Effector memory CD8-positive, alpha-beta T cell (primary cell): Measurements from ENCODE around the gene RASSF10.

Experiments used
- ATAC-seq: fragments of 150-1000 bp; cut with Tn5 transposase; replicated peaks from 2 replicates; pipeline ENCODE4 v1.10.0; 2021; ENCODE audit warnings: mild to moderate bottlenecking, moderate library complexity
- DNase-seq, 3 experiments: peaks; one replicate each; pipeline ENCODE4 v3.0.0; 2021
- H3K27ac Mint-ChIP-seq, 2 donors: one replicate each; pipeline ENCODE4 v1.8.0; 2022; ENCODE audit warnings: mild to moderate bottlenecking in 2 of 2, mixed read lengths in 2 of 2, moderate library complexity in 2 of 2
- H3K27me3 Mint-ChIP-seq, 2 donors: one replicate each; pipeline ENCODE4 v1.8.0; 2022; ENCODE audit warnings: mixed read lengths in 2 of 2
- H3K36me3 Mint-ChIP-seq: one replicate; pipeline ENCODE4 v1.8.0; 2022; ENCODE audit warnings: mild to moderate bottlenecking, moderate library complexity, mixed read lengths; ENCODE audit not compliant: insufficient read depth
- H3K4me1 Mint-ChIP-seq, 2 donors: one replicate each; pipeline ENCODE4 v1.8.0; 2022; ENCODE audit warnings: low read depth in 2 of 2, mixed read lengths in 2 of 2
- H3K4me3 Mint-ChIP-seq, 2 donors: one replicate each; pipeline ENCODE4 v1.8.0; 2022; ENCODE audit warnings: mild to moderate bottlenecking in 2 of 2, mixed read lengths in 2 of 2, moderate library complexity in 2 of 2
- H3K9me3 Mint-ChIP-seq, 2 donors: one replicate each; pipeline ENCODE4 v1.8.0; 2022; ENCODE audit warnings: mixed read lengths in 2 of 2

The RASSF10 gene

DNA sequence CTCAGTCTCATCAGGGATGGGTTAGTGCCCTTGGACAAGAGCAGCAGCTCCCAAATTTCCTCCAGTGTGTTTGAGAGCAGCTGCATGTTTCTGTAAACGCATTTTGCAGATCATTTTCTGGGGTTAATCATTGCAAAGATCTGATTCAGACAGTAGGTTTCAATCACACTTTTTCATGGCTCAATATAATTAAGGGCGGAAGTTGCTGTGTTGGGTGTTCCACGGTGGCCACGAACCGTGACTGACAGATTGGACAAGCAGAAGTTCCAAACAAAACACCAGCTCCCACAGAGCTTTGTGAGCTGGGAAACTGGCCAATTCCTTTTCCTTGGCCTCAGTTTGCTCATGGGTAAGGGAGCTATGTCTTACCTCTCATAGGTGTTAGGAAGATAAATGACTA, 8.4 kb upstream of the RASSF10 start:
- ATAC-seq = no peak
- H3K36me3 Mint-ChIP-seq = no peaks in the 10 kb centered on the region
- H3K9me3 Mint-ChIP-seq = no peaks in the 10 kb centered on the region
- H3K27ac Mint-ChIP-seq = no peak overlapping the region
- H3K4me3 Mint-ChIP-seq = no peak overlapping the region
- DNase-seq = no peak
- H3K4me1 Mint-ChIP-seq = no peaks in the 10 kb centered on the region
- peaks cover 45 to 68% of the 10 kb centered on the region in 2 donors for H3K27me3 Mint-ChIP-seq

DNA sequence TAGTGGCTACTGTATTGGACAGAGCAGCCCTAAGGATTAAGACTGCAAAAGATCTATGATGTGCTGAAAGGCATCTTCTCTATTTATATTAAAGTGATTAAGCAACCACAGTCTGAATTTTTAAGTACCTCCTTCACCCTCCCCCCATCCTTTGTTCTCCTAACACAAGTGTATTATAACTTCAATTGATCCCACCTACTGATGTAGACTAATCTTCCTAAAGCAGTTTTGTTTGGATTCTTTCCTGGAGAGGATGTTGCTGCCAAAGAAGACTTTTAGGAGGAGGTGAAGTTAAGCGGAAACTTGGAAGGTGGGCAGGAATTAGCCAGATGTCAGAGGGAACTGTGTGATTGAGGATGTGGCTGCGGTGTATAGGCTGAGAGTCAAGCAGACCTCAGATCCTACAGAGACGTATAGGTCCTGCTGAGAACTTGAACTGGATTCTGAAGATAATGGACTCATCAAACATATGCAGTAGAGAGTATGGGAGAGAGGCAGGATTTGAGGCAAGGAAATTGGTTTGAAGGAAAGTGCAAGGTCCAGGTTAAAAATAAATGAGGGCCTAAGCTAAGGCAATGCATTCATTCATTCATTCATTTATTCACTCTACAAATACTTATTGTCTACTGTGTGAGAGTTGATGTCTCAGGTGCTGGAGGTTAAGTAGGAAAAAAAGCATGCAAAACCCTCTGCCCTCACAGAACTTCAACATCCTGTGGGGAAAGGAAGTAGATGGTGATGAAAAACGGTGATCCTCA, 5.2 kb upstream of the RASSF10 start:
- Mint-ChIP-seq H3K4me1 (peaks cover 0 to 4% of the 10 kb centered on the region in 2 donors), H3K36me3 (no peaks in the 10 kb centered on the region), H3K27me3 (peaks cover 75 to 91% of the 10 kb centered on the region in 2 donors), H3K27ac (no peak overlapping the region), H3K9me3 (no peaks in the 10 kb centered on the region), H3K4me3 (no peak overlapping the region)
- no peak for ATAC-seq
- no peak for DNase-seq

DNA sequence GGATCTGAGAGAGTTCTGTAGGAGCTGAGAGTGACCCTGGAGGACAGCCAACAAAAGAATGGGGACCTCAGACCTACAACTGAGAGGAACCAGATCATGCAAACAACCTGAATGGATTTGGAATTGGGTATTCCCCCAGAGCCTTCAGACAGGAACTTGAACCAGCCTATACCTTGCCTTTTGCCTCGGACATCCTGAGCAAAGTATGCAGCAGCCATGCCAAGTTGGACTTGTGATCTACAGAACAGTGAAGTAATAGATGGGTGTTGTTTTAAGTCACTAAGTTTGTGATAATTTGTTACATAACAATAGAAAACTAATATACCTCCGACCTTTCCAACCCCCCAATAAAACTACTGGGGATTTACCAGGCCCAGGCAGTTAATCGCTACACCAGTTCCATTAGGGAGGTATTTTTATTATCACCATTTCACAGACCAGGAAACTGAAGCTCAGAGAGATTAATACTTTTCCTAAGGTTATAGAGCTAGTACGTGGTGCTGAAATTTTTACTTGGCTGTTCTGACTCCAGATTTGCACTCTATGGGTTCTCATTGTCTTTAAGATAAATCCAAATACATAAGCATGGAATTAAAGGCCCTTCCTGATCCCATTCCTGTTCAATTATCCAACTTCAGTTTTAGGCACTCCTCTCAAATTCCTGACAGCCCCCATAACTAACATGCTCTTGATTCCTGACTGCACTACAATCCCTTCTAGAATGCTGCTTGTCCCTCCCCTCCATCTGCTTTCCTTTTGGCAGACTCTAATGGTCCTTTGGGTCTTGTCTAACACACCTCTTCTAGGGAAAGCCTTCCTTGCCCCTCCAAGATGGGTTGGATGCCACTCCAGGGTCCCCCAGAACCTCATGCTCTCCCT, 1.7 kb upstream of the RASSF10 start:
- no peaks in the 10 kb centered on the region for H3K36me3 Mint-ChIP-seq
- no peak overlapping the region for H3K4me3 Mint-ChIP-seq
- no peaks in the 10 kb centered on the region for H3K9me3 Mint-ChIP-seq
- peaks cover 66 to 90% of the 10 kb centered on the region in 2 donors for H3K27me3 Mint-ChIP-seq
- H3K27ac Mint-ChIP-seq = no peak overlapping the region
- ATAC-seq (no peak), DNase-seq (no peak)
- H3K4me1 Mint-ChIP-seq = peaks cover 0 to 6% of the 10 kb centered on the region in 2 donors

DNA sequence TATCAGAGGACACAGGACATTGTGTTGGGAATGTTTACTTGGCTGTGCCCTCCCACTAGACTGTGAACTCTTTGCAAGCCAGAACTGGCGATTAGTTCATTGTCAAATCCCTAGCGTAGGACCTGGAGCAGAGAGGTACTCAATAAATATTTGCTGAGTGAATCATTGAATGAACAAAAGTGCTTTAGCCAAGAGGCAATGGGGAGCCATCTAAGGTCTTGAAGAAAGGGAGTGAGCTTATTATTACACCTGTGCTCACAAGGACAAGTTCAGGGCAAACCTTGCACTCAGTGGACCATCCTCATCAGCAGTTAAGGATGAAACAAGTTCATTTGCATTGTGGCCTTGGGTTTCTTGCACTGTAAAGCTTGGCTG, 1.1 kb upstream of the RASSF10 start:
- H3K4me3 Mint-ChIP-seq = no peak overlapping the region
- no peak for ATAC-seq
- DNase-seq = no peak
- no peaks in the 10 kb centered on the region for H3K36me3 Mint-ChIP-seq
- H3K27ac Mint-ChIP-seq = no peak overlapping the region
- peaks cover 69 to 90% of the 10 kb centered on the region in 2 donors for H3K27me3 Mint-ChIP-seq
- peaks cover 0 to 6% of the 10 kb centered on the region in 2 donors for H3K4me1 Mint-ChIP-seq
- no peaks in the 10 kb centered on the region for H3K9me3 Mint-ChIP-seq

DNA sequence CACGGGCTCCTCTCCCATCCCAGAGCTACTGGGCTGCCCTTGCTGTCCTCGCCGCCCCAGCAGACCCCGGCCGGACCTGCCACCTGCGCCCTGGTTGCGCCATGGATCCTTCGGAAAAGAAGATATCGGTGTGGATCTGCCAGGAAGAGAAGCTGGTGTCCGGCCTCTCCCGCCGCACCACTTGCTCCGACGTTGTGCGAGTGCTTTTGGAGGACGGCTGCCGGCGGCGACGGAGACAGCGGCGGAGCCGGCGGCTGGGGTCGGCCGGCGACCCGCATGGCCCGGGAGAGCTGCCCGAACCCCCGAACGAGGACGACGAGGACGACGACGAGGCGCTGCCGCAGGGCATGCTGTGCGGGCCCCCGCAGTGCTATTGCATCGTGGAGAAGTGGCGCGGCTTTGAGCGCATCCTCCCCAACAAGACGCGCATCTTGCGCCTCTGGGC, 382 bp downstream of the RASSF10 start:
- H3K27ac Mint-ChIP-seq = no peak overlapping the region
- no peak for DNase-seq
- H3K27me3 Mint-ChIP-seq = peaks cover 59 to 88% of the 10 kb centered on the region in 2 donors
- H3K4me3 Mint-ChIP-seq = no peak overlapping the region
- peaks cover 0 to 6% of the 10 kb centered on the region in 2 donors for H3K4me1 Mint-ChIP-seq
- ATAC-seq = no peak
- H3K9me3 Mint-ChIP-seq = no peaks in the 10 kb centered on the region
- H3K36me3 Mint-ChIP-seq = no peaks in the 10 kb centered on the region

DNA sequence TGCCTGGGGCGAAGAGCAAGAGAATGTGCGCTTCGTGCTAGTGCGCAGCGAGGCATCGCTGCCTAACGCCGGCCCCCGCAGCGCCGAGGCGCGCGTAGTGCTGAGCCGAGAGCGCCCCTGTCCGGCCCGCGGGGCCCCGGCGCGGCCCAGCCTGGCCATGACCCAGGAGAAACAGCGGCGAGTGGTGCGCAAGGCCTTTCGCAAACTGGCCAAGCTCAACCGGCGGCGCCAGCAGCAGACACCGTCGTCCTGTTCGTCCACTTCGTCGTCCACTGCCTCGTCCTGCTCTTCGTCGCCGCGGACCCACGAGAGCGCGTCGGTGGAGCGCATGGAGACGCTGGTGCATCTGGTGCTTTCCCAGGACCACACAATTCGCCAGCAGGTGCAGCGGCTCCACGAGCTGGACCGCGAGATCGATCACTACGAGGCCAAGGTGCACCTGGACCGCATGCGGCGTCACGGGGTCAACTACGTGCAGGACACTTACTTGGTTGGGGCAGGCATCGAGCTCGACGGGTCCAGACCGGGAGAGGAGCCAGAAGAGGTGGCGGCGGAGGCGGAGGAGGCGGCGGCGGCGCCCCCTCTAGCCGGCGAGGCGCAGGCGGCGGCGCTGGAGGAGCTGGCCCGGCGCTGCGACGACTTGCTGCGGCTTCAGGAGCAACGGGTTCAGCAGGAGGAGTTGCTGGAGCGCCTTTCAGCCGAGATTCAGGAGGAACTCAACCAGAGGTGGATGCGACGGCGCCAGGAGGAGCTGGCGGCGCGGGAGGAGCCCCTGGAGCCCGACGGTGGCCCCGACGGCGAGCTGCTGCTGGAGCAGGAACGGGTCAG, 1.0 kb downstream of the RASSF10 start:
- Mint-ChIP-seq H3K9me3 (no peaks in the 10 kb centered on the region), H3K36me3 (no peaks in the 10 kb centered on the region), H3K27ac (no peak overlapping the region), H3K4me3 (no peak overlapping the region), H3K27me3 (peaks cover 63 to 89% of the 10 kb centered on the region in 2 donors), H3K4me1 (peaks cover 0 to 6% of the 10 kb centered on the region in 2 donors)
- DNase-seq (no peak), ATAC-seq (no peak)

DNA sequence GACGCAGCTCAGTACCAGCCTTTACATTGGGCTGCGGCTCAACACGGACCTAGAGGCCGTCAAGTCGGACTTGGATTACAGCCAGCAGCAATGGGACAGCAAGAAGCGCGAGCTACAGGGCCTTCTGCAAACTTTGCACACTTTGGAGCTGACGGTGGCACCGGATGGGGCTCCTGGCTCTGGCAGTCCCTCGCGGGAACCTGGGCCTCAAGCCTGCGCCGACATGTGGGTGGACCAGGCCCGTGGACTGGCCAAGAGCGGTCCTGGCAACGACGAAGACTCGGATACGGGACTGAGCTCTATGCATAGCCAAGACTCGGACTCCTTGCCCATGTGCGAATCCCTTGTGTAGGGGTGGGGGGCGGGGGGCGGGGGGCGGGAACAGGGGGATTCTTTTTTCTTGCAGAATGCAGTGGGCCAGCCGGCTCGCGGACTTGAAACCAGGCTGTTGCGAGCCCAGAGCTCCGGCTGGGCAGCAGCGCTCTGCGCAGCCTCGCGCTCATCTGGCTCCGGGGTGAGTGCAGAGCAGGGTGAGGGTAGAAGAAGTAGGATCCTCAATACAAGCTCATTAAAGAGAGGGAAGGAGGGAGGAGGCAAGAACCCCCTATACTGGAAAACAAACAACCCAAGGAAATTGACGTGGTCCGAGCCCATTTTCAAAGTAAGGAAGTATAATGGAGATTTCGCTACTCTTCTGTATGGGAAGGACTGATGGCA, 1.8 kb downstream of the RASSF10 start:
- no peak for DNase-seq
- Mint-ChIP-seq H3K9me3 (no peaks in the 10 kb centered on the region), H3K4me1 (peaks cover 0 to 6% of the 10 kb centered on the region in 2 donors), H3K27me3 (peaks cover 65 to 89% of the 10 kb centered on the region in 2 donors), H3K27ac (no peak overlapping the region), H3K36me3 (no peaks in the 10 kb centered on the region), H3K4me3 (no peak overlapping the region)
- no peak for ATAC-seq

DNA sequence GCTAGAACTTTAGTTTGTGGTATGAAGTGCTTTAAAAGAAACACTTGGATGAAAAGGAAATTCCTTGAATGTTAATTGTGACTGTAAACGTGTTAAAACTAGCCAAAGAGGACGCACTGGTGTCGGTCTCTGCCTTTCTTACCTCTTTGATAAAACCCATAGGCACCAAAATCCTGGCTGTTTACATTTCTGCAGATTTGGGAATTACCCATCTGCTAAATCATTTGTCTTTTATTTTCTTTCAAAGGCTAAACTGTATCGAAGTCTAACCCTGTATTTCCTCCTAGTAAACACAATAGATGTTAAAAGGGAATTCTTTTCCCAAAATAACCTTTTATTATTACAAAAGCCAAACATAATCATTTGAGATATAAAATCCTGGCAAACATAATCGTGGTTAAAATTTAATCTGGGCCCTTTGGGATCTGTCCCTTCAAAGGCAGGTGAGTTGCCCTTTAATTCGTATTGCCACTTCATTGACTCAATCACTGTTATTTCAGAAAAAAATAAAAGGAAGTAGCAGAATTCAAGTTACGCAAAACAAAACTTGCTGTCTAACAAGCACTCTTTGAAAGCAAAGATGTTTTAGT, 2.4 kb downstream of the RASSF10 start:
- DNase-seq = no peak
- no peak for ATAC-seq
- Mint-ChIP-seq H3K27me3 (peaks cover 65 to 89% of the 10 kb centered on the region in 2 donors), H3K9me3 (no peaks in the 10 kb centered on the region), H3K4me3 (no peak overlapping the region), H3K27ac (no peak overlapping the region), H3K36me3 (no peaks in the 10 kb centered on the region), H3K4me1 (peaks cover 0 to 6% of the 10 kb centered on the region in 2 donors)

DNA sequence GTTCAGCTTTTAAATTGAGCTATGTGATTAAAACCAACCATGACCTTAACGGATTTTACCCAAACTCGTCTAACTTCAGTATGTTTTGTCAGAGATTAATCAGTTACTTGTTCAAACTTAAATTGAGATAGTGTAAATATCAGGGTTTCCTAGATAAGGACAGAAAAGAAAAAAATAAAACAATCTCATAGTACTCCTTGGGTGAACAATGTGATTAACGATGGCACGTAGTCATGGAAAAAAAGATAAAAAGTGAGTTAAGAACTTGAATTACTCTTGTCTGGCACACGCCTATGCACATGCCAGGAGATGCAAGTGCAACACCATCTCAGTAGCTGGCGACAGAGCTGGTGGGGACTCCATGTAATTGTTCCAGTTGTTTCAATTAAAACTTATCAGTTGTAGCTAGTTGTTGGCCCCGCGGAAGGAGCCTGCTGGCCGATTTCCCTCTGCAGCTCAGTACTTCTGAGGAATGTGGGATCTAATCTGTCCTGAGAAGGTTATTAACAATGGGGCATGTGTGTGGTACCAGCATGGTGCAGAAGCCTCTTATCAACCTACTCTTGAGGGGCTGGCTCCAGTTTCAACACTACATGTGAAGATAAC, 3.0 kb downstream of the RASSF10 start:
- Mint-ChIP-seq H3K27me3 (peaks cover 59 to 85% of the 10 kb centered on the region in 2 donors), H3K36me3 (no peaks in the 10 kb centered on the region), H3K9me3 (no peaks in the 10 kb centered on the region), H3K27ac (no peak overlapping the region), H3K4me1 (peaks cover 0 to 6% of the 10 kb centered on the region in 2 donors), H3K4me3 (no peak overlapping the region)
- ATAC-seq (no peak), DNase-seq (no peak)

DNA sequence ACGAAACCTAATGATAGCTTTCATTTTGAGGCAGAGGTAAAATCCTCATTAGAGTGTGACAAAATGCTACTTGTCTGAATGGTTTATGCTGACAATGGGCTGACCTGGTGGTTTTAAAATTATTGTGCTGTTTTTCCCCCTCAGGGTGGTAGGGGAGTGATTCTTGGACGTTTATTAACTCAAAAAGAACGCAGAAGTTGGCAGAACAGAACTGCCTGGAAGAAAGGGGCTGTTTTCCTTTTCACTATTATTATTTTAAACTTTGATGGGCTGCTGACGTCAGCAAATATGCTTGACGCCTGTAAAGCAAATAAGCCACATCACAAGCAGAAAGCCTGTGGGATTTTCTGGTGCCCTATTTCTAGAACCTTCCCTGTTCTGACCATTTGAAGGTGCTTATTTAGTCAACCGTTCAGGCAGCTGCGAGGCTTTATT, 4.0 kb downstream of the RASSF10 start:
- no peak for ATAC-seq

DNA sequence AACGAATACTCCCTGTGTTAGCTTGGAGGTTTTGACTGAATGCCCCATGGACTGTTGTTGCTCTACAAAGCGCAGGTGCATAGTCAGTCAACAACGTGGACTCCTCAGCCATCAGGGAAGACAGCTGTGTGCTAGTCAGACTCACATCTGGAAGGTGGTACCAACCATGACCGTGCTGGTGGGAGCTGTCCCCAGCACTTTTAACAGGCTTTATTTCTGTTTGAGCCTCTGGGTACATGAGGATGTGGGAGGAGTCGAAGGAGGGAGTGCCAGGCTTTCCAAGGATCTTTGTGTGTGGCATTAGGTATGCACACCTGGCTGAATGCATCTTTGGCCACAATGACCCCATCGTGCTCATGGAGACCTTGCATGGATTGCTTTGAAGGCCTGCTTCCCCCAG, 6.6 kb downstream of the RASSF10 start:
- Mint-ChIP-seq H3K36me3 (no peaks in the 10 kb centered on the region), H3K9me3 (no peaks in the 10 kb centered on the region), H3K4me1 (peaks cover 0 to 2% of the 10 kb centered on the region in 2 donors), H3K27me3 (peaks cover 41 to 55% of the 10 kb centered on the region in 2 donors), H3K27ac (no peak overlapping the region), H3K4me3 (no peak overlapping the region)
- no peak for DNase-seq
- ATAC-seq = no peak

More for the DNA sequence above, 4.0 kb downstream of the RASSF10 start:
- DNase-seq = no peak
- no peaks in the 10 kb centered on the region for H3K9me3 Mint-ChIP-seq
- H3K27ac Mint-ChIP-seq = no peak overlapping the region
- no peak overlapping the region for H3K4me3 Mint-ChIP-seq
- no peaks in the 10 kb centered on the region for H3K36me3 Mint-ChIP-seq
- H3K27me3 Mint-ChIP-seq = peaks cover 51 to 76% of the 10 kb centered on the region in 2 donors
- peaks cover 0 to 6% of the 10 kb centered on the region in 2 donors for H3K4me1 Mint-ChIP-seq

DNA sequence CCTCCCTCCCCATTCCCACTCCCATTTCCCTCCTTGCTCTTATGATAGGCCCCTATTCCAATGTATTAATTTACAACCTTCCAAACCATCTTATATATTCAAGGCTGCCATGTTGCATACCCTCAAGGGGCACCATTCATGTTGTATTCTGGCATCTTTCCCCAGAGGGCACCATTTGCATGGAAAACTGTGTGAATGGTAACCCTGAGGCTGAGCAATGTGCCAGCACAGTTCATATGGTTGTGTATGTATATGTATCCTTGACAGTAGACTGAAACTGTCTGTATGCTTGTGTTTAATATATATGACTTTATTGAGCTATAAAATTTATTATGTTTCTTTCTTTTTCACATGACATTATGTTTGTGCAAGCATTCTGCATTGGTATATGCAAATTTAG, 7.3 kb downstream of the RASSF10 start:
- Mint-ChIP-seq H3K4me1 (no peaks in the 10 kb centered on the region), H3K9me3 (no peaks in the 10 kb centered on the region), H3K36me3 (no peaks in the 10 kb centered on the region), H3K4me3 (no peak overlapping the region), H3K27ac (no peak overlapping the region), H3K27me3 (peaks cover 36 to 48% of the 10 kb centered on the region in 2 donors)
- DNase-seq (no peak), ATAC-seq (no peak)
